Activated T-cell treated with anti-CD3 and anti-CD28 coated beads, Interleukin-2, amount 50 U/mL, for 48 hours (primary cell): Measurements from ENCODE around the gene SAV1.
A peak's percentile ranks its signal among the peaks of the same experiment; 100 is the strongest.
"Not testable (repeated sequence)": the region's sequence is repeated elsewhere in the genome, so short reads cannot be mapped to it uniquely, and the experiment has no call there.

Experiments
- DNase-seq, 2 experiments: peaks; one replicate each; pipeline ENCODE4 v3.0.0-alpha.2; 2020

The SAV1 gene

DNA sequence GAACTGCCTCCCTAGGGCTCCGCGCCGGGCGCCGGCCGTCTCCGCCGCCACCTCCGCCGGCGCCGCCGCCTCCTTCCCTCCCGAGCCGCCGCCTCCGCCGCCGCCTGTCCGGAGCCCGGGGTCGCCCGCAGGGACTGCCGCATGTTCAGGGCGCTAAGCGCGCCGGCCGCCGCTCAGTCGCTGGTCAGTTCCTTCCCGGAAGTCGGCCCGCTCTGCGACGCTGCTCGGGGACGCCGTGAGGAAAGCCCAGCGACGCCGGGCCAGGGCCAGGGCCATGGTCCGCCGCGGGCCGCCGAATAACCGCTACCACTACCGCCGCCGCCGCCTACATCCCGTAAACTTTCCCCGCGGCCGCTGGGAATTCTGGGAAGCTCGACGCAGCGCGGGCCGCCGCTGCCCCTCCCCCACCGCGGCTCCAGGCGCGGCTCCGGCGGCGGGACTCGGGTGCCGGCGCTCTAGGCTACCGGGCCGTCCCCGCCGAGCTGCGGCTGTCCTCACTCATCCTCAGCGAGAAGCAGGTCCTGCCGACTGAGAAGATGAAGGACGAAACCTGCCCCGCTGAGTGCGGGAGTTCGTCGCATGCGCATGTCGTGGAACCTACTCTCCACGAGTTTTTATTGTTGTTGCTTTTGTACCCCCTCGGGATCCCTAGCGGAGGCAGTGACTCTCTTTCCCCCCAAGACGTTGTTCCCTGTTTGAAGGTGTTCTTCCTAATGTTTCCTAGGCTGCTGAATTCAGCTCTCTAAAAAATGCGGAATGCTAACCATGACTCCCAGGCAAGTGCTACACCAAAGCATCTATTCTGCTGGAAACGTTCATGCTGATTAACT lies at the start of gene SAV1:
Gene SAV1, minus strand, starts transcription at position 311 of the 830 bp plus-strand sequence. CDS start 339 bp downstream, outside the sequence.
- DNase-seq: peak; percentile 66 to 71

DNA sequence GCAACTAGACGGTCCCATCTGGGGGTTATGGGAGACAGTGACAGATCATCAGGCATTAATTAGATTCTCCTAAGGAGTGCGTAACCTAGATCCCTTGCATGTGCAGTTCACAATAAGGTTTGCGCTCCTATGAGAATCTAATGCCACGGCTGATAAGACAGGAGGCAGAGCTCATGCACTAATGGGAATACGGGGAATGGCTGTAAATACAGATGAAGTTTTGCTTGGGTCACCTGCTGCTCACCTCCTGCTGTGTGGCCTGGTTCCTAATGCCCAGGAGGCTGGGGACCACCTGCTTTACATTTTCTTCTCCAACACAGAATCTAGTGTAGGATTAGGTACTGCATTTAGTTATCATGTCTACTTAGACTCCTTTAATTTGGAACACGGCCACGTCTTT lies 49.7 kb upstream of the SAV1 start:
- no peak for DNase-seq

DNA sequence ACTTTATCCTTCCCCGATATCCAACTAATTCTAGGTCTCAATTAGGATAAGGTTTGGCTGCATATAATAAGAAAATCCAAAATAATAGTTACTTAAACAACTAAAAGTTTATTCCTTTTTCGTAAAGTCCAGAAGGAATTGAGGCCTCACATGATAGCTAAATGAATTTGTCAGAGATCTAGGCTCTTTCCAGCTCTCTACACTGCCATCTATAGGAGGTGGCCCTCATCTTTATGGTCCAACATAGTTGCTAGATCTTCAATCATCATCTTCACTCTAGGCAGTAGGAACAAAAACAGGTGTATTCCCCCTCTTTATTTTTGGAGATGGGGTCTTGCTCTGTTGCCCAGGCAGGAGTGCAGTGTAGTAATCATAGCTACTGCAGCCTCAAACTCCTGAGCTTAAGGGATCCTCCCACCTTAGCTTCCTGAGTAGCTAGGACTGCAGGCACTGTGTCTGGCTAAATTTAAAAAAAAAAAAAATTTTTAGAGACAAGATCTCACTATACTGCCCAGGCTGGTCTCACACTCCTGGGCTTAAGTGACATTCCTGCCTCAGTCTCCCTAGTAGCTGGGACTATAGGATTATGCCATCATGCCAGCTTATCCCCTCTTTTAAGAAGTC lies 46.5 kb upstream of the SAV1 start:
- DNase-seq: no peak

GRCh38 chr14:50711043-50711442 lies 42.9 kb upstream of the SAV1 start:
- no peak for DNase-seq

DNA sequence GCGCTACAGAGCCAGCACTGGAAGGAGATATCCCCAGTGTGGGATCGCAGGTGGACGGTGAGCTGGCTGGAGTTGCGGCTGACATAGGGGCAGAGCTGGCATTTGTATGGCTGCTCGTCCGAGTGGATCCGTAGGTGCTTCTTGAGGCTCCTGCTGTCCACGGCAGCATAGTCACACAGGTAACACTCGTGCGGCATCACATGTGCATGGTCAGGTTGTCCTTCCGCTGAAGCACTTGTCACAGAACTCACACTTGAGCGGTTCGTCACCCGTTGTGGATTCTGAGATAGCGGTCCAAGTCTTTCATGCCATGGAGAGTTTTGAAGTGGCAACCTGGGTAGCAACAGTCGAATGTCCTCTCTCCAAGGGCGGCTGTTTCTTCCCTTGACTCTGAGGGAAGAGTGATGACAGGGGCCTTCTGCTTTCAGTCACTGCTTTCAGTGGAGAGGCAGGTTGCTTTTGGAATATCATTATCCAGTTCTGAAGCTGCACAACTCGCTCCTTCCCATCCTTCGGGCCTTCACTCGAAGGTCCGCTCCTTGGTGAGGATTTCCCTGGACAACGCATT lies 37.0 kb upstream of the SAV1 start:
- DNase-seq: no peak

GRCh38 chr14:50704454-50705010 lies 36.4 kb upstream of the SAV1 start:
- DNase-seq: no peak

DNA sequence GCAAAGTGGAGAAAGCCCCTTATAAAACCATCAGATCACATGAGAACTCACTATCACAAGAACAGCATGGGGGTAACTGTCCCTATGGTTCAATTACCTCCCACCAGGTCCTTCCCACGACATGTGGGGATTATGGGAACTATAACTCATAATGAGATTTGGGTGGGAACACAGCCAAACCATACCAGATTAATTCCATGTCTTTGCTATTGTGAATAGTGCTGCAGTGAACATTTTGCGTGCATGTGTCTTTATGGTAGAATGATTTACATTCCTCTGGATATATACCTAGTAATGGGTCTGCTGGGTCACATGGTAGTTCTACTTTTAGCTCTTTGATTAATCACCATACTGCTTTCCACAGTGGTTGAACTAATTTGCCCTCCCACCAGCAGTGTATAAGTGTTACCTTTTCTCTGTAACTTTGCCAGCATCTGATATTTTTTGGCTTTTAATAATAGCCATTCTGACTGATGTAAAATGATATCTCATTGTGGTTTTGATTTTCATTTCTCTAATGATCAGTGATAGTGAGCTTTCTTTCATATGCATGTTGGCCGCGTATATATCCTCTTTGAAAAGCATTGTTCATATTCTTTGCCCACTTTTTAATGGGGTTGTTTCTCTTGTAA lies 29.7 kb upstream of the SAV1 start:
- DNase-seq: no peak

- DNase-seq: not testable (repeated sequence)
Measured at GRCh38 chr14:50694260-50694659, 26.2 kb upstream of the SAV1 start.

DNA sequence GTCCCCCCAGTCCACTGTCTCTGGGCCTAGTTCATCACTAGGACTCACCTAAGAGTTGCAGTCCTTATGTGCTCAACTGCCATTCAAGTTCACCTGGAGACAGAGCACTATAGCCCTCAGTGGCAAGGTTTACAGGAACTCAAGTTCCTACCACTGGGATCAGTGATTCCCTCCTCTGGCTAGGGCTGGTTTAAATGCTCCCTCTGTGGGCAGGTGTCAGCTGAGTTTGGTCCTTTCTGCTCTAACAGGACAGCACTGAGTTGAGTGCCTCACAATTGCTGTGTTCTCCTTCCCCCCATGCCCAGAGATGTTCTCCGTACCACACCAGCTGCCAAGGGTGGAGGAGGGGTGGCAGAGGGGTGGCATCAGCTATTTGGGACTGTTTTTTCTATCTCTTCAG lies 20.8 kb upstream of the SAV1 start:
- DNase-seq: no peak

GRCh38 chr14:50679674-50680073 lies 11.6 kb upstream of the SAV1 start:
- DNase-seq: no peak

DNA sequence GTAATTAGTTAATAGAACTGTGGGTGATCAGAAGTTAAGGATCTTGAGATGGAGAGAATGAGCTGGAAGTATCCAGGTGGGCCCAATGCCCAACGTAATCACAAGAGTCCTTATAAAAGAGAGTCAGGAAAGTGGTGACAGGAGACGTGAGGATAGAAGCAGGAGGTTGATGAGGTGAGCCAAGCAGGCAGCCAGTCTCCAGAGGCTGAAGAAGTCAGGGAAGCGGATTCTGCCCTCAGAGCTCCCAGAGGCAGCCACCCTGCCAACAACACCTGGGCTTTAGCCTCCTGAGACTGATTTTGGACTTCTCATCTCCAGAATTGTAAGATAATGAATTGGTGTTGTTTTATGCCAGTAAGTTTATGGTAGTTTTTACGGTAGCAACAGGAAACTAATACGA lies 10.1 kb upstream of the SAV1 start:
- no peak for DNase-seq

GRCh38 chr14:50677527-50678063 lies 9.5 kb upstream of the SAV1 start:
- no peak for DNase-seq

DNA sequence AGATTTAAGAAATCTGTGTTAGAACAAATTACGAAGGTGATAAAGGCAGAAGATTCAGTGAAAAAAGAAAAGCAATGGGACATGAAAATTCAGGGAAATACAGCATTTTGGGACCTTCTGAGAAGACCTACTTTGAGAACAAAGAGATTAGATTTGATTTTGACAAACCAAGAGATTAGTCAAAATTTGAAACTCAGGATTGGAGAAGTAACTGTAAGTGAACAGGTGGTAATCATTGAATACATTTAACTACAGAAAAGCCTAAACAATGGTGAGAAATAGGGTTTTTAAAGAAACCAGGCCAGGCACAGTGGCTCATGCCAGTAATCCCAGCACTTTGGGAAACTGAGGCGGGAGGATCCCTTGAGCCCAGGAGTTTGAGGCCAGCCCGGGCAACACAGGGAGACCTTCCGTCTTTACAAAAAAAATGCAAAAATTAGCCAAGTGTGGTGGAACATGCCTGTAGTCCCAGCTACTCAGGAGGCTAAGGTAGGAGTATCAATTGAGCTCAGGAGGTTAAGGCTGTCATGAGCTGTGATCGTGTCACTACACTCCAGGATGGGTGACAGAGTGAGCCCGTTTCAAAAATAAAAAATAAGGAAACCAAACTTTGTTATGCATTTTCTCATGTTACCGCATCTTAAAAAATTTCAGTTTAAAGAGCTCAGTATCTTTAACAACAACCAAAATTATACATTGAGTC lies 8.9 kb upstream of the SAV1 start:
- no peak for DNase-seq

DNA sequence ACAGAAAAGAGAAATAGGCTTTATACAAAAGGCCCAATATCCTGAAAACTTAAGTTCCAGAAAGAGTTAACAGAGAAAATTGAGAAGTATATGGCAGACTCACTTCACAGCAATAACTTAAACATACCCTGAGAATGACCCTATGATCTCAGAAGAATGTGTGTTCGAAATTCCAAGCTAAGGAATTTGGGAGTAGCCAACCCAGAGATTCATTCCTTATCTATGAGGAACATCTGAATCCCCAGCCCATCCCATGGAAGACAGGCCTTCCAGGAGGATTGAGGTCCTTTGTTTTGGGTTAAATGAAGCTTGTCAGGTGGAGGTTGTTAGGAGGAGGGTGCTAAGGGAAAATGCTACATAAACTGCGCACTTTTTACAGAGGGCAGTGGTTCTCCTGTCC lies 7.5 kb upstream of the SAV1 start:
- DNase-seq: no peak

GRCh38 chr14:50670866-50671256 lies 2.8 kb upstream of the SAV1 start:
- DNase-seq: no peak

- DNase-seq: no peak
Measured at GRCh38 chr14:50670196-50670865, 2.2 kb upstream of the SAV1 start.

DNA sequence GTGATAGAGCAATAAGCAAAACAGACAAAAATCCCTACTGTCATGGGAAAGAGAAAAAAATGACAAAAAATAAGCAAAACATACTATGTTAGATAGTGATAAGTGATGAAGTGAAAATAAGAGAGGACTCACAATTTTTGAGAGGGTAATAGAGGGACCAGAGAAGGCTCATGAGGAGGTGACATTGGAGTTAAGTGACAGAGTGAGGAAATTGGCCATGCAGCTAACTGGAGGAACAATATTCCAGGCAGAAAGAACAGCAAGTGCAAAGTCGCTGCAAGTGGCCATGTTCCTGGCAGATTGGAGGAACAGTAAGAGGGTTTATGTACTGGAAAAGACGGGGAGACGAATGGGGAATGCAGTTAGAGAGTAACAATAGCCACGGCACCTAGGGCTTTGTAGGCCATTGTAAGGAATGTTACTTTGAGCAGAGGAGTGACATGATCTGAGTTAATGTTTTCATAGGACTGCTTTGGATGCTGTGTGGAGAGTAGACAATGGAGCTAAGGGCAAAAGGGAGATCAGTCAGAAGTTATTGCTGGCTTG lies 1.4 kb upstream of the SAV1 start:
- no peak for DNase-seq

DNA sequence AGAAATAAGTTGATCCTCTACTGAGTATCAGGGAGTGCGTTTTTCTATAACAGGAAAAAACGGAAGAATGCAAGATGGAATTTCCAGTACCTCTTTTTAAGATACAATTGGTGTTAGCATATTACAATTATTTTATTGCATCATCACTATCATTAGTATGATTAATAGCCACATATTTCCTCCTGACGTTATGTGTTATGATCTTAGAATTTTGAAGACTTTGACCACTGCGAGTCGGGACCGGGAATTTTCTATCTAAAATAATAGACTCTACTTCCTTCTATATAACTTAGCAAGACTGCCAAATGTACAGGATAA lies 679 bp upstream of the SAV1 start:
- DNase-seq: no peak

DNA sequence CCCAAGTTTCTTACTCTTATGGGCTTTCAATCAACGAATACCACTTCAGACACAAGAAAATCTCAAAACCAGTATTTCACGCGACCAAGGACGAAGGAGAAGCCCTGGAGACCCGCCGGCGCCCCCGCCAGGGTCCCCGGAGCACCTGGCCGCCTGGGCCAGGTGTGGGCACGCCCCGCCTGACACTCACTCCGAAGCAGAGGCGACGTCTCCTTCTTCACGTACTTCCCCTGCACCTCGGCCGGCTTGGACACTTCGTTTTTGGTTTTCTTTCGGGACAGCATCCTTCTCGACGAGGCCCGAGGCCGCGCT lies 466 bp downstream of the SAV1 start:
- DNase-seq: peak in 1 of 2 experiments; percentile 56

DNA sequence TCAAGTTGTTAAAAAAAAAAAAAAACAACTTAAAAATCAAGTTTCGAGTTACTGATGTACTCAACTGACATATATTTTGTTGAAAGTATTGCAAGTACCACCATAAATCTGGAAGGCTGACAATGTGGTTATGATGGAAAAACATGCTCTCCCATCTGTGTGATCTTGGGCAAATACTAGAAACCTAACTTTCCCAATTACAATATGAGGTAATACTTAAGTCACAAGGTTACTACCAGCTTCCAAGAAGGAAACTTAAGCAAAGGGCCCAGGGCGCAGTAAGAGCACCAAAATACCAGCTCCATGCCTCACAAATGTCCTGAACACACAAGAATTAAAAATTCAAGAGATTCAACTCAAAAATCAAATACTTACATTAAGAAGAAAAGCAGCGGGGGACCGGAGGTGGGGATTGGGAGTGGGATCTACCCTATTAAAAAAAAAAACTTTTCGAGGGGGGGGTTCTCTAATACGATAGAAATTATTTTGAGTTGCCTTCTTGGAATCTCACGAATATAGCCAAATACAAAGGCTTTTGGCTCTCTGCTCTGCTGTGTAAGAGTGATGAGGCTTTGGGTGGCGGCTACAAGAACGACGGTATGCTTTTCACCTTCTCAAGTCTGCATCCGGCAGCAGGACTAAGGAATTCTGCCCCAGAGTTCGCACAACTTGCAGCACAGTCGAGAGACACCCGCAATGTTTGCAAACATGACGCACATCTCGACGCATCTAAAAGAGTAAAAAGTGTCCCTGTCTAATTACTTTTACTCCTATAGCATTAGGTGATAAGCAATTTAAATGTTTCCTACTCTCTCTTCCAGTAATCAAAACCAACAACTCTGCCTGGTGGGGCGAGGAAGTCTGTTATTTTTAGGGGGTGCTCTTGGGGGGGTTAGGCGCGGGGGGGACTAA lies 1.1 kb downstream of the SAV1 start:
- DNase-seq: peak; percentile 31 to 37

DNA sequence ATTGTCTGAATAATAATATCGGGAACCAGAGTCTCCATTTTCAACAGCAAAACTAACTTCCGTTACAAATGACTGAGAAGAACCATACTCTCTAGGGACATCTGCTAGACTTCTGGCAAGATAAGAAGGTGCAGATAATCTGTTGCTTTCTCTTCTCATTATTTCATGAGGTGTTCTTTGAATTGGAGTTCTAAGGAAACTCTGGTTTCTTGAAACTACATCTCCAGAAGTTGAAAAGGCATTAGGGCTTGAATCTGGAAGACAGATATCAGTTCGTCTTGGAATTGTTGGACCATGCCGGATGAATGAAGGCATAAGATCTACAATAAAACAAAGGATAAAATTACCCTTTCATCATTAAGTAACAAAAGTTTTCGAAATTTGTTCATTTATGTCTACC lies 2.8 kb downstream of the SAV1 start:
- not testable (repeated sequence) for DNase-seq
